ENCODE measurements around the gene MRPL36. TPM values are rescaled to one million over a fixed set of nuclear protein-coding genes. Genes with fewer than 3 reads are reported as not detected.

The MRPL36 gene
- total and polyA plus RNA-seq, 8 donors: 4.9 to 101 (median 72.8) TPM

DNA sequence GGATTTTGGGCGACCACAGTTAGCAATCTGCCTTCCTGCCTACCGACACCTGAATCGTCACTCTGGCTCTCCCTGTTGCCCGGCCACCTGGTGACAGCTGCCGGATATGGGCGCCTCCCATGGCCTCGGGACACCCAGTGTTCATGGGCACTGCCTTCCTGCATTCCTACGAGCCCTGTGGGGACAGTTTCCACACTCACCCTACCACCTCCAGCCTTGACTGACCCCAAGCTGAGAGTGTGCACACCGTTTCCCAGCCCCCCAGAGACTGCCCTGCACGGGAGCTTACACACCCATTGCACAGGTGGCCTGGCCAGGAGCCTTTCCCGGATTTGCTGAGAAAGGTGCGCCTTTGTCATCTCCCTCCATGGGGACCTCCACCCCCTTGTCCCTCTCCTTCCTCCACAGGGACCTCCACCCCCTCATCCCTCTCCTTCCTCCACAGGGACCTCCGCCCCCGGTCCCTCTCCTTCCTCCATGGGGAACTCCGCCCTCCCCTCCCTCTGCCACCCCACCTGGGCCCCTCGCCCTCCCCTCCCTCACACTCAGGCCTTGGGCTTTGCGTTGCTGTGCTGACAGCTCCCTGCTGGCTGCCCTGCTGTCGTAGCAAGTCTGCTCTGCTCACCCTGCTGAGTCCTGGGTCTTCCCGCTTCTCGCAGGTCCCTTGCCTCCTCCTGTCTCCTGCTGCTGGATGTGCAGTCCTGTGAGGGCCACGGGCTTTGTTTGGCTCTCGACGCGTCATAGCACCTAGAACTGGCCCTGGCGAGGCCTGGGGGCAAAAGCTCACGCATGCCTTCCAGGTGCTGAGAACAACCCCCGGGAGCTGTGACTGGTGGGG lies 48.4 kb downstream of the MRPL36 start:
- 45 to 48% (median 47%) methylated on average over 26 to 27 of the region's 27 CpGs for WGBS, 5 donors
- Histone ChIP-seq H3K36me3 (no peaks in the 10 kb centered on the region), H3K4me1 (no peaks in the 10 kb centered on the region), H3K27ac (no peak overlapping the region), H3K27me3 (peaks cover 0 to 67% (median 14%) of the 10 kb centered on the region in 3 donors), H3K4me3 (no peak overlapping the region), H3K9me3 (peaks cover 0 to 8% (median 0%) of the 10 kb centered on the region in 4 donors)
- TF ChIP-seq POLR2A (IDR thresholded peaks at IDR 0.05): no peak
- TF ChIP-seq, protein P1, sequence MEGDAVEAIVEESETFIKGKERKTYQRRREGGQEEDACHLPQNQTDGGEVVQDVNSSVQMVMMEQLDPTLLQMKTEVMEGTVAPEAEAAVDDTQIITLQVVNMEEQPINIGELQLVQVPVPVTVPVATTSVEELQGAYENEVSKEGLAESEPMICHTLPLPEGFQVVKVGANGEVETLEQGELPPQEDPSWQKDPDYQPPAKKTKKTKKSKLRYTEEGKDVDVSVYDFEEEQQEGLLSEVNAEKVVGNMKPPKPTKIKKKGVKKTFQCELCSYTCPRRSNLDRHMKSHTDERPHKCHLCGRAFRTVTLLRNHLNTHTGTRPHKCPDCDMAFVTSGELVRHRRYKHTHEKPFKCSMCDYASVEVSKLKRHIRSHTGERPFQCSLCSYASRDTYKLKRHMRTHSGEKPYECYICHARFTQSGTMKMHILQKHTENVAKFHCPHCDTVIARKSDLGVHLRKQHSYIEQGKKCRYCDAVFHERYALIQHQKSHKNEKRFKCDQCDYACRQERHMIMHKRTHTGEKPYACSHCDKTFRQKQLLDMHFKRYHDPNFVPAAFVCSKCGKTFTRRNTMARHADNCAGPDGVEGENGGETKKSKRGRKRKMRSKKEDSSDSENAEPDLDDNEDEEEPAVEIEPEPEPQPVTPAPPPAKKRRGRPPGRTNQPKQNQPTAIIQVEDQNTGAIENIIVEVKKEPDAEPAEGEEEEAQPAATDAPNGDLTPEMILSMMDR (IDR thresholded peaks at IDR 0.05): no peak
- TF ChIP-seq EP300 (IDR thresholded peaks at IDR 0.05): no peak
- TF ChIP-seq POLR2AphosphoS5 (IDR thresholded peaks at IDR 0.05): no peak
- DNase-seq: no peak
- intact Hi-C loops (cut with DNase I; ENCODE audit: low total_unique reads): no loop called here

DNA sequence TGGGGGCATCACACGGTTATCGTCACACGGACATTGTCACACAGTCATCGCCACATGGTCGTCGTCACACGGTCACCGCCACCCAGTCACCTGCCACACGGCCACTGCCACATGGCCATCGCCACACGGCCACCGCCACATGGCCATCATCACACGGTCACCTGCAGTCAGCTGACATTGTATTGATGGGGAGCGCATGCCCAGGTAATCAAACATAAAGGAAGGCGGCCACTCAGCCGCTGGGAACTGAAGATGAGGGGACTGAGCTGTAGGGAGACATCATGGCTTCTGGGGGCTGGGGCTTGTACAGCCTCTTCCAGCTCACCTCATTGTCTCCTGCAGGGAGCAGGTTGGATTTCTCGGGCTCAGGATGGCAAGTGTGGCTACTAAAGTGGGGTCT lies 49.2 kb downstream of the MRPL36 start:
- Histone ChIP-seq H3K36me3 (no peaks in the 10 kb centered on the region), H3K27ac (no peak overlapping the region), H3K4me3 (no peak overlapping the region), H3K9me3 (peaks cover 0 to 8% (median 0%) of the 10 kb centered on the region in 4 donors), H3K27me3 (peaks cover 0 to 68% (median 10%) of the 10 kb centered on the region in 3 donors), H3K4me1 (no peaks in the 10 kb centered on the region)
- peak in 1 of 2 donors; percentile 17 for DNase-seq
- TF ChIP-seq, protein P1 (IDR thresholded peaks at IDR 0.05): no peak
- 84 to 91% (median 88%) methylated on average over 16 to 17 of the region's 17 CpGs for WGBS, 5 donors
- intact Hi-C loops (cut with DNase I; ENCODE audit: low total_unique reads): no loop called here

DNA sequence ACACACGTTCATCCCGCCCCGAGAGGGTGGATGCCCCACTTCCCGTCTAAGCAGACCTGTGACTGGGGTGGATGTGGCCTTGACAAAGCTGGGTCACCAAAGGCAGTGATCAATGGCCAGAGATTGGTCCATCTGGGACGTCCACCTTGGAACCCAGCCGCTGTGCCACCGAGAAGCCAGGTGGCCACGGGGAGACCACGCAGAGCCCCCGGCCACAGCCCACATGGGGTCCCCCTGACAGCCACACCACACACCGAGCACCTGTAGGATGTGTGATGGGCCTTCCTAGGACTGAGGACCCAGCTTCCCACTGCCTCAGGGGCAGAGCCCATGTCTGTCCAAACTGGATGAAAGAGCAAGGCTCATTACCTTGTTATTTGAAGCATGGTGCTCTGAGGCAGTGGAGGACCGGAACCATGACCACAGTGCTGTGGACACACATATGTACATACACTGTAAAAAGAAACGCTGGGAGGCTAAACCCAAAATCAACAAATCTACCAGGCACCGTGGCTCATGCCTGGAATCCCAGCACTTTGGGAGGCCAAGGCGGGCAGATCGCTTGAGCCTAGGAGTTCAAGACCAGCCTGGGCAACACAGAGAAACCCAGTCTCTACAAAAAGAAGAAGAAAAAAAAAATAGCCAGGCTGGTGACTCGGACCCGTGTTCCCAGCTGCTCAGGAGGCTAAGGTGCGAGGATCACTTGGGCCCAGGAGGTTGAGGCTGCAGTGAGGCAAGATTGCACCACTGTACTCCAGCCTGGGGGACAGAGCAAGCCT lies 50.1 kb downstream of the MRPL36 start:
- H3K27ac ChIP-seq: no peak overlapping the region
- H3K36me3 ChIP-seq: no peaks in the 10 kb centered on the region
- TF ChIP-seq POLR2AphosphoS5 (IDR thresholded peaks at IDR 0.05) (no peak), EP300 (IDR thresholded peaks at IDR 0.05) (no peak), POLR2A (IDR thresholded peaks at IDR 0.05) (no peak)
- TF ChIP-seq, protein P1 (IDR thresholded peaks at IDR 0.05): no peak
- H3K4me1 ChIP-seq: no peaks in the 10 kb centered on the region
- no peak overlapping the region for H3K4me3 ChIP-seq
- intact Hi-C loops (cut with DNase I; ENCODE audit: low total_unique reads): no loop called here
- WGBS, 5 donors: 81 to 87% (median 86%) methylated on average over 12 to 19 of the region's 19 CpGs
- DNase-seq: no peak
- peaks cover 0 to 8% (median 0%) of the 10 kb centered on the region in 4 donors for H3K9me3 ChIP-seq
- H3K27me3 ChIP-seq: peaks cover 0 to 68% (median 8%) of the 10 kb centered on the region in 3 donors

DNA sequence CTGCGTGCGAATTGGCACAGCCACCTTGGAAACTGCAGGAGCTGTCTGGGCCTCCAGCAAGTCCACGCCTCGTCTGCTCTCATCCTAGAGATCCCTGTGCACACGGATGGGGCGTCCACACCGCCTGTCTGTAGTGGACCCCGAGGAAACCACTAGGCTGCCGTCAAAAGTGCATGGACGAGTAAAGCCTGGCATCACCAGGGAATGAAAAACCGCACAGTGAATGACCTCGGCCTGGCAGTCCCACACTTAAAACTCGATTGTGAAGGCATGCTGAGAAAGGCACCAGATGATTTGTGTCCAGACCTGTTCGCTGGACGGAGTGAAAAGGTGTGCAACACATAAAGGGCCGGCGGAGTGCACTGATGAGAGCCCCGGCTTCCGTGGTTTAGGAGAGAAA lies 50.8 kb downstream of the MRPL36 start:
- intact Hi-C loops (cut with DNase I; ENCODE audit: low total_unique reads): no loop called here
- 80 to 88% (median 87%) methylated on average over 18 to 19 of the region's 19 CpGs for WGBS, 5 donors
- TF ChIP-seq POLR2A (IDR thresholded peaks at IDR 0.05) (no peak), EP300 (IDR thresholded peaks at IDR 0.05) (no peak), POLR2AphosphoS5 (IDR thresholded peaks at IDR 0.05) (no peak)
- TF ChIP-seq, protein P1 (IDR thresholded peaks at IDR 0.05): no peak
- peaks cover 0 to 8% (median 0%) of the 10 kb centered on the region in 4 donors for H3K9me3 ChIP-seq
- no peaks in the 10 kb centered on the region for H3K4me1 ChIP-seq
- peaks cover 0 to 63% (median 8%) of the 10 kb centered on the region in 3 donors for H3K27me3 ChIP-seq
- H3K4me3 ChIP-seq: no peak overlapping the region
- no peaks in the 10 kb centered on the region for H3K36me3 ChIP-seq
- no peak overlapping the region for H3K27ac ChIP-seq
- DNase-seq: no peak
